Activated naive CD8-positive, alpha-beta T cell treated with anti-CD3 and anti-CD28 coated beads, Interleukin-2, amount 10 ng/mL, durations not matched to agents 7 days and 5 days (primary cell): ENCODE data around the gene IRF9. TPM values are rescaled to one million over a fixed set of nuclear protein-coding genes. Genes with fewer than 3 reads are reported as not detected.
A peak's percentile ranks its signal among the peaks of the same experiment; 100 is the strongest.

Source experiments
- ATAC-seq: fragments of 150-1000 bp; cut with Tn5 transposase; one replicate; pipeline ENCODE4 v1.10.0; 2021; ENCODE audit warnings: low read depth, moderate library complexity
- POLR2A ChIA-PET: fragments of 350-600 bp; sonication (Branson Sonifier 250); formaldehyde crosslinking; loops from one replicate; lab custom pipeline; 2021; ENCODE audit warnings: antibody characterized with exemption; lab: Charles Lee
- DNase-seq: peaks from one replicate; pipeline ENCODE4 v3.0.0; 2021
- H3K27ac Mint-ChIP-seq: one replicate; pipeline ENCODE4 v1.8.0; 2022; ENCODE audit warnings: mild to moderate bottlenecking, mixed read lengths
- H3K27me3 Mint-ChIP-seq: one replicate; pipeline ENCODE4 v1.8.0; 2022; ENCODE audit warnings: mild to moderate bottlenecking, moderate library complexity, mixed read lengths
- H3K36me3 Mint-ChIP-seq: one replicate; pipeline ENCODE4 v1.8.0; 2021; ENCODE audit warnings: mild to moderate bottlenecking, mixed read lengths
- H3K4me1 Mint-ChIP-seq: one replicate; pipeline ENCODE4 v1.8.0; 2021; ENCODE audit warnings: mixed read lengths
- H3K4me3 Mint-ChIP-seq: one replicate; pipeline ENCODE4 v1.8.0; 2022; ENCODE audit warnings: mild to moderate bottlenecking, moderate library complexity, mixed read lengths
- H3K9me3 Mint-ChIP-seq: one replicate; pipeline ENCODE4 v1.8.0; 2021; ENCODE audit warnings: mixed read lengths
- total RNA-seq, 2 experiments: library from RNA; stranded (reverse); gene quantifications; one replicate each; pipeline ENCODE4 v1.2.3, GENCODE V29; 2021

IRF9 gene
- 100 to 1,000 TPM; 234 to 252 TPM for total RNA-seq

DNA sequence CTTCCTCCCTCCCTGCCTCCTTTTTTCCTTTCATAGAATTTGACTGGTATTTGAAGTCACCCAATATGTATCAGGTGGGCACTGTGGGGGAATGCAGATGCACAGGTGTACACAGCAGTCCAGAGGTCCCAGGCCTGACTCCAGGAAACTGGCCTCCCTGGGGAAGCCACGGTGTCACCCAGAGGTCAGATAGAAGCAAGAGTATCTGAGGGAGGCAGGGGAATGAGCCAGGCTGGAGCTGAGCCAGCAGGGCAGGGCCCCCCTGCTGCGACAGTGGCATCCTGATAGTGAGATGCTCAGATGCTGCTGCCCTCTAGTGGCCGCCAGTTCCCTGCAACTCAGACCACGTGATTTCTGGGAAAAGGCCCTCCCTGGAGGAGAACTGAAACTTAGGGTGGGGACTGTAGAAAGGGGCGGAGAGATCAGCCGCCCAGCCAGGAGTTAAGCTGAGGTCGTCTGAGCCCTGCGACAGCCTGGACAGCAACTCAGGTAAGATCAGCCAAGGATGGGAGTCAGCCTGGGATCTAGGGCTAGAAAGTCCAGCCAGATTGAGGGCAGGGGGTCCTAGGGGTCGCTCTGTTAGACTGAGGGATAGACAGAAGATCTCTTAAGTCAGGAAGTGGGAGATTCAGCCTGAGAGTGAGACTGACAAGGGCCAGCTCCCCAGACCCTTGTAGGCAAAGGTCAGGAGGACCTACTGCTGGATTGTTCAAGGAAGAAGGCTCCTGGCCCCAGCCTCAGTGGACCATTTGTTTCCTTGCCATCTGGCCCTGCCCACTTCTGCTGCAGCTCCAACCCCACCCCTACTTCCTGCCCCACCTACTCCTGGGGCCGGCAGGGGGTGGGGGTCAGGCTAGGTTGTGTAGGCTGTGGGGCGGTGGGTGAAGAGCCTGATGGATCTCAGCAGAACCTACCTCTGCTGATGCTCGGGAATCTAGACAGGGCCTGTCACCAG, at the start of gene IRF9:
Gene IRF9 (plus strand): TSS at position 416 of the 955 bp plus-strand sequence. CDS start 880 bp downstream, outside the sequence.
- ATAC-seq (peak; percentile 87), DNase-seq (peak; percentile 98)
- peak within 1 kb of the TSS; percentile 100 for H3K27ac Mint-ChIP-seq
- no peaks in the 10 kb centered on the region for H3K27me3 Mint-ChIP-seq
- POLR2A ChIA-PET: interaction anchor here (0.6 to 4.8 kb wide), 34 partner anchors 11 to 551 kb away, joined by 3 to 347 read pairs (median 11); partner anchors contain the start of genes CARMIL3, CBLN3, CHMP4A and CIDEB
- no peaks in the 10 kb centered on the region for H3K9me3 Mint-ChIP-seq
- peaks cover 73% of the 10 kb centered on the region for H3K36me3 Mint-ChIP-seq
- peaks cover 47% of the 10 kb centered on the region for H3K4me1 Mint-ChIP-seq
- H3K4me3 Mint-ChIP-seq: peak within 1 kb of the TSS; percentile 97

GRCh38 chr14:24113379-24113800, 47.7 kb upstream of the IRF9 start:
- Mint-ChIP-seq H3K36me3 (peaks cover 23% of the 10 kb centered on the region), H3K4me3 (peak overlapping the region; percentile 99), H3K27me3 (no peaks in the 10 kb centered on the region), H3K27ac (peak overlapping the region; percentile 99), H3K4me1 (peaks cover 30% of the 10 kb centered on the region), H3K9me3 (no peaks in the 10 kb centered on the region)
- ATAC-seq: no peak
- no peak for DNase-seq
- POLR2A ChIA-PET: interaction anchor here (1.0 to 8.3 kb wide), 23 partner anchors 10 to 219 kb away, joined by 3 to 176 read pairs (median 7); partner anchors contain the start of genes CARMIL3, CHMP4A, DHRS1 and DHRS4L2

- H3K36me3 Mint-ChIP-seq: peaks cover 29% of the 10 kb centered on the region
- H3K4me1 Mint-ChIP-seq: peaks cover 28% of the 10 kb centered on the region
- peak; percentile 83 for DNase-seq
- no peaks in the 10 kb centered on the region for H3K27me3 Mint-ChIP-seq
- H3K4me3 Mint-ChIP-seq: peak overlapping the region; percentile 99
- POLR2A ChIA-PET: interaction anchor here (0.8 to 8.3 kb wide), 36 partner anchors 10 to 317 kb away, joined by 3 to 176 read pairs (median 6); partner anchors contain the start of genes CARMIL3, CHMP4A, DHRS1 and DHRS4L2
- H3K27ac Mint-ChIP-seq: peak overlapping the region; percentile 99
- H3K9me3 Mint-ChIP-seq: no peaks in the 10 kb centered on the region
- ATAC-seq: peak; percentile 31
Measured at GRCh38 chr14:24113801-24114531, 47.1 kb upstream of the IRF9 start.

DNA sequence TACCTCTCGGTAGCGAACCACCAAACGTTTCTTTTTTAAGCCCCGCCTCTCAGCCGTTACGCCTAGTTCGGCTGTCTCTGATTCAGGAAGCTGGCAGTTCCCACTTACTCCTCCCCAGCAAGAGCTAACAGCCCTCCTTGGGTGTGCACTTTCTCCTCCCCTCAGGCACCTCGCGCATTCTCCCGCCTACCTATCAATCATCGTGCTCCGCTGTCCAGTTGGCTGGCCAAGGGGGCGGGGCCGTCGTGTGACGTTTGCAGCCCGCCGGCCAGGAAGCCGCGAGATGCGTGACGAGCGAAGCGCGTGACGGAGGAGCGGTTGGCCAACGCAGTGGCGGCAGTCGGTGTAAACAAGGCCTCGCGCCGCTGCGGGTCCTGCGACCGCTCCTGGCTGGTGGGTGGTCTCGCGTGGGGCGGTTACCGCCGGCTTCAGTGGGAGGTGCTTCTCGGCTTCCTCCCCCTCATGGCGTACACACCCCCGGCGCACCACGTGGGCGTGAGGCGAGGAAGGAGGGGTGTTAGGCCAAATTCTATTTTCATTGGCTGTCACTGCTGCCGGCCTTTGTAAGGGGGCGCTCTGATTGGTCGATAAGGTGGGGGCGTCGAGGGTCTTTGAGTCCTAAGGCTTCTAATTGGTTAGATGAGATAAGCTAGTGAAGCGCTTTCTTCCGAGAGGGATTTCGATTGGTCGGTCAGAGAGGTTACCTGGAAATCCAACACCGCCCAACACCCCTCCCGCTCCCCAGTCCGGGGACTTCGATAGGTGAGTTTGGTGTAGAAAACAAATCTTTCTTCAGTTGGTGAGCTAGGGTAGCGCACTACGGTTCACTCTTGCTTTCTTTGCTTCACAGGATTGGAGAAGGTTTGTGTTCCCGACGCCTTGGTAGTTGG, 46.3 kb upstream of the IRF9 start, which contains the start of the genes DCAF11 and NRL:
Gene DCAF11 (plus strand): TSS at position 246 of the 890 bp plus-strand sequence. CDS start 818 bp downstream, outside the sequence.
Gene NRL (minus strand): TSS at position 418 of the 890 bp plus-strand sequence. CDS start 32,101 bp downstream, outside the sequence.
- POLR2A ChIA-PET: interaction anchor here (0.7 to 8.3 kb wide), 38 partner anchors 11 to 812 kb away, joined by 3 to 176 read pairs (median 6); partner anchors contain the start of genes CARMIL3, CHMP4A, DHRS1 and DHRS4L2
- Mint-ChIP-seq H3K27ac (peak within 1 kb of the TSS; percentile 99), H3K27me3 (no peaks in the 10 kb centered on the region), H3K36me3 (peaks cover 29% of the 10 kb centered on the region), H3K4me1 (peaks cover 24% of the 10 kb centered on the region), H3K4me3 (peak within 1 kb of the TSS; percentile 99), H3K9me3 (no peaks in the 10 kb centered on the region)
- ATAC-seq (peak; percentile 89), DNase-seq (peak; percentile 99)

- Mint-ChIP-seq H3K9me3 (no peaks in the 10 kb centered on the region), H3K27me3 (no peaks in the 10 kb centered on the region), H3K4me1 (peaks cover 23% of the 10 kb centered on the region), H3K36me3 (peaks cover 29% of the 10 kb centered on the region), H3K27ac (peak overlapping the region; percentile 99), H3K4me3 (peak overlapping the region; percentile 99)
- DNase-seq: no peak
- ATAC-seq: no peak
- POLR2A ChIA-PET: interaction anchor here (1.0 to 8.3 kb wide), 17 partner anchors 10 to 795 kb away, joined by 3 to 176 read pairs (median 10); partner anchors contain the start of genes CHMP4A, EMC9, FITM1 and IRF9
Measured at GRCh38 chr14:24115422-24116127, 45.5 kb upstream of the IRF9 start.

- H3K36me3 Mint-ChIP-seq: peaks cover 30% of the 10 kb centered on the region
- peak overlapping the region; percentile 99 for H3K4me3 Mint-ChIP-seq
- peak overlapping the region; percentile 99 for H3K27ac Mint-ChIP-seq
- ATAC-seq (no peak), DNase-seq (no peak)
- H3K4me1 Mint-ChIP-seq: peaks cover 19% of the 10 kb centered on the region
- H3K9me3 Mint-ChIP-seq: no peaks in the 10 kb centered on the region
- H3K27me3 Mint-ChIP-seq: no peaks in the 10 kb centered on the region
- POLR2A ChIA-PET: interaction anchor here (0.6 to 8.3 kb wide), 9 partner anchors 9 to 244 kb away, joined by 3 to 176 read pairs (median 51); partner anchors contain the start of genes EMC9, FITM1, IRF9 and PCK2
Measured at GRCh38 chr14:24116128-24116814, 44.8 kb upstream of the IRF9 start.

DNA sequence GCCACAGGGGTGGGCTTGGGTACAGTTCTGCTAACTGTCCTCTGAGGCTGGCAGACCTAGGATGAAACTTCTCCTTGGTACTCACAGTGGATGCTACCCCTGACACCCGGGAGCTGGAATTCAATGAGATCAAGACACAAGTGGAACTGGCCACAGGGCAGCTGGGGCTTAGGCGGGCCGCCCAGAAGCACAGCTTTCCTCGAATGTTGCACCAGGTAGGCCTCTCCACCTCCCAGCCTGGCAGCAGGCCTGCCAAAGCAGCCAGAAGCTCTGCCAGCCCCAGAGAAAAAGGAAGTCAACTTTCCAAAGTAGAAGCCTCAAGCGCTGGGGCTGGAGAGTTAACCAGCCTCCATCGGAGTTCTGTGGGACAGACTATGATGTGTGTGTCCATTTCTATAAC, 43.9 kb upstream of the IRF9 start:
- Mint-ChIP-seq H3K4me3 (no peak overlapping the region), H3K36me3 (peaks cover 32% of the 10 kb centered on the region), H3K27me3 (no peaks in the 10 kb centered on the region), H3K27ac (no peak overlapping the region), H3K4me1 (peaks cover 19% of the 10 kb centered on the region), H3K9me3 (no peaks in the 10 kb centered on the region)
- POLR2A ChIA-PET: interaction anchor here (0.8 to 8.3 kb wide), 6 partner anchors 8 to 44 kb away, joined by 3 to 176 read pairs (median 77); partner anchors contain the start of genes EMC9, FITM1, IRF9 and PCK2
- no peak for DNase-seq
- no peak for ATAC-seq

GRCh38 chr14:24119691-24120090, 41.4 kb upstream of the IRF9 start:
- Mint-ChIP-seq H3K36me3 (peaks cover 45% of the 10 kb centered on the region), H3K4me1 (peaks cover 19% of the 10 kb centered on the region), H3K9me3 (no peaks in the 10 kb centered on the region), H3K4me3 (no peak overlapping the region), H3K27ac (no peak overlapping the region), H3K27me3 (no peaks in the 10 kb centered on the region)
- DNase-seq (no peak), ATAC-seq (no peak)
- POLR2A ChIA-PET: interaction anchor here (0.9 to 8.3 kb wide), 2 partner anchors 18 to 111 kb away, joined by 4 to 176 read pairs; partner anchors contain the start of genes EMC9 and PSME1

- no peak for ATAC-seq
- H3K36me3 Mint-ChIP-seq: peaks cover 39% of the 10 kb centered on the region
- H3K4me3 Mint-ChIP-seq: no peak overlapping the region
Measured at GRCh38 chr14:24121210-24121609, 39.9 kb upstream of the IRF9 start.

DNA sequence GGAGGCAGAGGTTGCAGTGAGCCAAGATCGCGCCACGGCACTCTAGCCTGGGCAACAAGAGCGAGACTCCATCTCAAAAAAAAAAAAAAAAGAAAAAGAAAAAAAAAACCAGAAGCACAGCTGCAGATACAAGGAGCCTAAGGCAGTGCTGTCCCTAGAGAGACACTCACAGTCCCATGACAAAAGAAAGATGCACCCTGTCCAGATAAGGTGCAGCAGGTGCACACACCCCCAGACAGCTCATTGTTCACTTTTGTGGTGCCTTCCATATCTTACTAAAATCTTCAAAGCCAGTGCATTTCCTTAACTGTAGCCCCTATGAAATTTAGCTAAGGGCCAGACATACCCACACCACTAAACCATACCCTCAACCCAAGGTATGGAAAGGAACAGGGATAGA, 38.6 kb upstream of the IRF9 start:
- peaks cover 9% of the 10 kb centered on the region for H3K4me1 Mint-ChIP-seq
- no peaks in the 10 kb centered on the region for H3K27me3 Mint-ChIP-seq
- no peak for ATAC-seq
- no peak overlapping the region for H3K4me3 Mint-ChIP-seq
- no peak for DNase-seq
- peaks cover 32% of the 10 kb centered on the region for H3K36me3 Mint-ChIP-seq
- H3K27ac Mint-ChIP-seq: no peak overlapping the region
- no peaks in the 10 kb centered on the region for H3K9me3 Mint-ChIP-seq
- POLR2A ChIA-PET: interaction anchor here (0.9 to 5.8 kb wide), 3 partner anchors 9 to 19 kb away, joined by 3 to 29 read pairs (median 3); partner anchors contain the start of genes EMC9 and PSME1

More at GRCh38 chr14:24121210-24121609, 39.9 kb upstream of the IRF9 start:
- Mint-ChIP-seq H3K9me3 (no peaks in the 10 kb centered on the region), H3K27me3 (no peaks in the 10 kb centered on the region), H3K27ac (no peak overlapping the region), H3K4me1 (peaks cover 14% of the 10 kb centered on the region)
- POLR2A ChIA-PET: interaction anchor here (5.8 to 8.3 kb wide), 2 partner anchors 15 to 17 kb away, joined by 29 to 176 read pairs; partner anchors contain the start of genes EMC9 and PSME1
- DNase-seq: no peak
